ENCODE results near the gene HMMR.
"Not testable (repeated sequence)": the region's sequence is repeated elsewhere in the genome, so short reads cannot be mapped to it uniquely, and the experiment has no call there.

Gene HMMR

DNA sequence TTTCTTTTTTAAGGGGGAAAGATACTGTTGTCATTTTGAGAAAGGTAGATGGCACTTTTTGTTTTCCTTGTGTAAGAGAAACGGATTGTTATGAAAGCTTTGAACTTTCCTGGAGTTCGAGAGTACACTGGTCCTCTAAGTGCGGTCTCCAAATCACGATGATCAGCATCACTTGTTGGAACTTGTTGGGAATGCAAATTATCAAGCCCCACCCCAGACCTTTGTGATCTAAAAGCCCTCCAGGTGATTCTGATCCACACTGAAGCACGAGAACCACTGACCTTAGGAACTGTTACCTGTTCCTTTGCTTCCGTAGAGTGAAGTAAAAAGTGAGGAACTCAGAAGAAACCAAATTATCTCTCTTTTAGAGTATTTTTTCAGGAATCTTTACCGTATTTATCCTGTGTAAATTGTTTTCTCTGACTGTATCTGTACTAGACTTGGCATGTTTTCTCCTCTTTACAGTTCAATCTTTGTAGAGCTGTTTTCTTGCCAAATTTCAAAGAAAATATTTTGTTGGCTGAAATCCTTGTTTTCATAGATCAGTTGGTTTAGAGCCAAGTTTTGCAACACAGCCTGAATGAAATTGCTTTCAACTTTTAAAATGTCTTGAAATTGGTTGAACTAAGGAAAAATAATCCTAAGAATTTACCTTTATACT, 49.0 kb downstream of the HMMR start:
- DNase-seq, result peak; percentile 52

DNA sequence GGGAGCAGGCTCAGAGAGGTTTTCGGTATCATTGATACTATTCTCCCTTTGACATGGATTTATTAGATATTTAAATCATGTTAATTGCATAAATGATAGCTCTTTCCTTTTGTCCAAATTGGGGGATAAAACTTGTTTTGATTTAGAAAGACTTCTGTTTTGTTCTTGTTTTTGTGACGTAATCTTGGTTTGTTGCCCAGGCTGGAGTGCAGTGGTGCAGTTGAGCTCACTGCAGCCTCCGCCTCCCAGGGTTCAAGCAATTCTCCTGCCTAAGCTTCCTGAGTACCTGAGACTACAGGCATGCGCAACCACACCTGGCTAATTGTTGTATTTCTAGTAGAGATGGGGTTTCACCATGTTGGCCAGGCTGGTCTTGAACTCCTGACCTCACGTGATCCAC, 52.1 kb downstream of the HMMR start:
- DNase-seq, result no peak

DNA sequence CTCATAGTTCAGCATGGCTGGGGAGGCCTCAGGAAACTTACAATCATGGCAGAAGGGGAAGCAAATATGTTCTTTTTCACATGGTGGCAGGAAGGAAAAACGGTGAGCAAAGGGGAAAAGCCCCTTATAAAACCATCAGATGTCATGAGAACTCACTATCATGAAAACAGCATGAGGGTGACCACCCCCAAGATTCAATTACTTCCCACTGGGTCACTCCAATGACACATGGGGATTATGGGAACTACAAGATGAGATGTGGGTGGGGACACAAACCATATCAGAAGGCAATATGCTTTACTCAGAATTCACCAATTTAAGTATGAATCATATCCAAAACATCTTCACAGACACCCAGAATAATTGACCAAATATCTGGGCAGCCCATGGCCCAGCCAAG, 64.7 kb downstream of the HMMR start:
- no peak for DNase-seq

DNA sequence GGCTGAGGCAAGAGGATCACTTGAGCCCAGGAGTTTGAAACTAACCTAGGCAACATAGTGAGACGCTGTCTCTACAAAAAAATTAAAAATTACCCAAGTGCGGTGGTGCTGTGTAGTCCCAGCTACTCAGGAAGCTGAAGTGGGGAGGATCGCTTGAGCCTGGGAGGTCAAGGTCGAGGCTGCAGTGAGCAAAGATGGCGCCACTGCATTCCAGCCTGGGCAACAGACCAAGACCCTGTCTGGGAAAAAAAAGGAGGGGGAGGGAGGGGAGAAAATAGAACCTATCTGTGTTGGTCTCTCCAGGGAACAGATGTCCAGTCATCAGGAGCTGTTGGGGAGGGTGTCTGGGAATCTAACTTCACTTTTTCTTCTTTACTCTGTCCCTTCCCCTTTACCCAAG, 69.3 kb downstream of the HMMR start:
- DNase-seq, result no peak

DNA sequence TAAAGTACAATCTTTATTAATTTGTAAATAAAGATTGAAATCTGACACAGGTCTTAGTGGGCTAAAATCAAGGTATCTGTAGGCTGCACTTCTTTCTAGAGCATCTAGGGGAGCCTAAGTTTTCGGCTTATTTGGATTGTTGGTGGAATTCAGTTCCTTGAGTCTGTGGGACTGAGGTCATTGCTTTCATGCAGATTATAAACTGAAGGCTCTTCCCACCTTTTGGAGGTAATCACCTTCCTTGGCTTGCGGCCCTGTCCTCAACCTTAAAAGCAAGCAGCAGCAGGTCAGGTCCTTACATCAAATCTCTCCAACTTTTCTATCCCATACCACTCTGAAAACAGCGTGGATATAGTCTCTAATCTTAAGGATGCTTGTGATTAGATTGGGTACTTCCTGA, 70.8 kb downstream of the HMMR start:
- DNase-seq, result no peak

DNA sequence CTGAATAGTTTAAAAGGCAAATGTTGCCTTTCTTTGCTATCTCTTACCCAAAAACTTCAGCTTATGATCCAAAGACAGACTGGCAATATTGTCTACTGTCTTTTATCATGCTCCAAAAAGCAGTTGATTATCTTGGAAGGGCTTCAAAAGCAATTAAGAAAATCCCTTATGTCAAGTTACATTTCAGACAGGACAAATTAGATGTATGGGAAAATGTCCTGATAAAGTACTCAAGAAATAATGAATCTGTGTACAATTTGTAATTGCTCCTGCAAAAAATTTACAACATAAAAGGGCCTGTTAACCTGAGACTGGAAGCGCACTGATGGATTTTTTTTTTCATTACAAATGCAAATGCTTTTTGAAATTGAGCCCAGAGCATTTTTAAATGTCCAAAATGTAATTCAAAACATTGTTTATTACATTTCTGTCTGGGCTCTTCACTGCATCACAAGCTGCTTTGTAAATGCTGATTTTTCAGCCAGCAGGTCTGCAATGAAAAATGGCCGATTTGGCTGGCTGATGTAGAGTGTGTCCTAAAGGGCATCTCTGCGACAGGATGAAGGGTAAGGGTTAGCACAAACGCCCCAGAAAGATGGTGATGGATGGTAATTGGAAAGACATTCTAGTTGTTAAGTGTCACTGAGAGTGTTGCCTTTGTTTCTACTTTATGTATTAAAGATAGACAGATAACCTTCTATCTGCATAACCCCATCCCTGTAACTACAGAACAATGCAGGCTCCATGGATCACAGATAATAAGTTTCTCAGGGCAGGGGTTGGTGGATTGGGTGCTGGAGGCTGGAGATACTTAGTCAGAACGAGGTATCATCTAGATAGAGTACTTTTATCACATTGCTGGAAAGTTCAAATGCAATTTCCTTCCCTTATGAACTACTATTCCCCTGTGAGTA, 72.0 kb downstream of the HMMR start:
- no peak for DNase-seq

DNA sequence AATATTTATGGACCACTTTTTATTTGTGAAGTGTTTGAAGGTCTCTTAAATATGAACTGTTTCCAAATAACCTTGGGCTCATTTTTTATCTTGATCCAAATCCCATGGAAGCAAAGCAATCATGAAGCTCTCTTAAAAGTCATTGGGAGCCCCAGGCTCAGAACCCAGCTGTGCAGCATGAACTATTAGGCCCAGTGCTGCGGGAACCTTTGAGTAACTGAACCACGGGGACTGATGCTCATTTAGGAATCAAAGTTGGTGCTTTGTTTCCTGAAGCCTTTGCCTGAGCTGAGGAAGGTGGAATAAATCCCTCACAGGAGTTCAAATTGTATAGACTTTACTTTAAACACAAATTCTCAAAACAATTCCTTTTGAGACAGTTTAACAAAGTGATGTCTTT, 72.8 kb downstream of the HMMR start:
- DNase-seq, result no peak

DNA sequence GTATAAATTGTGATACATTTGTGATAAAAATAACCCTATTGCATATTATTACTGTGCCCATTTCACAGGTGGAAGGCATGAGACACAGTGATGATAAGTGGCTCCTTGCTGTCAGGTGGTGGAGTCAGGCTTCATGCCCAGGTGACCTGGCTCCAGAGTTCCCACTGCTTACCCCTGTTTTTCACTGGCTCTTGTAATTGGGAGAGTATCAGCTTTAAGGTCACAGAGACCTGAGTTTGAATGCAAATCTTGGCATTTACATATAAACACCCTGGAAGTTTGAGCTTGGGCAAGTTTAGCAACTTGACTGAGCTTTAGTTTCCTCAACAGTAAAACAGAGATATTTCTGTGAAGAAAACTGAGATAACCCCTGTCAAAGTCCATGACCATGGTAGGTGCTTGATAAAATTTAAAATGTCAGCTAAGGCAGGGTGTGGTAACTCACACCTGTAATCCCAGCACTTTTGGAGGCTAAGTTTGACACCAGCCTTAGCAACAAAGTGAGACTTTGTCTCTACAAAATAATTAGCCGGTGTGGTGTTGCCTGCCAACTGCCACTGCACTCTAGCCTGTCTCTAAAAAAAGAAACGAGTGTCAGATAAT, 74.2 kb downstream of the HMMR start:
- no peak for DNase-seq

DNA sequence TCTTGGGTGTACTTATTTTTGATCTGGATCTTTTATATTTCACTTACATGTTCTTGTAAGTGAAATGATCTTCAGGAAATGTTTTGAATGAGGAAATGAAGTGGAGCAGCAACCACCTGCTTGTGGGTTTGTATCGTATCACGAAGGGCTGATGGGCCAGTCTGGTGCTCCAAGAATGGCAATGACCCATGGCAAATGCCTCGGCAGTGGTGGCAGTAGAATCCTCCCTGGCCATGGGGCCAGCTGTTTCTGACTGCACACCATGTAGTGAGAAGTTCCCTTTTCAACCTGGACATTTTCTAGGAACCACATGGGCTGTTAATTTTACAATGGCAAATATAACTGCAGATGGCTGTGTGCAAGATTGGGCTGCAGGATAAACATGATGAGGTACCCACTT, 74.9 kb downstream of the HMMR start:
- no peak for DNase-seq

DNA sequence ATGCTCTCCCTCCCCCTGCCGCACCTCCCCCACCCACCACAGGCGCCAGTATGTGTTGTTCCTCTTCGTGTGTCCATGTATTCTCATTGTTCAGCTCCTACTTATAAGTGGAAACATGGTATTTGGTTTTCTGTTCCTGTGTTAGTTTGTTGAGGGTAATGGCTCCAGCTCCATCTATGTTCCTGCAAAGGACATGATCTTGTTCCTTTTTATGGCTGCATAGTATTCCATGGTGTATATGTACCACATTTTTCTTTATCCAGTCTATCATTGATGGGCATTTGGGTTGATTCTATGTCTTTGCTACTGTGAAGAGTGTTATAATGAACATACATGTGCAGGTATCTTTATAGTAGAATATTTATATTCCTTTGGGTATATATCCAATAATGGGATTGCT, 76.0 kb downstream of the HMMR start:
- not testable (repeated sequence) for DNase-seq

DNA sequence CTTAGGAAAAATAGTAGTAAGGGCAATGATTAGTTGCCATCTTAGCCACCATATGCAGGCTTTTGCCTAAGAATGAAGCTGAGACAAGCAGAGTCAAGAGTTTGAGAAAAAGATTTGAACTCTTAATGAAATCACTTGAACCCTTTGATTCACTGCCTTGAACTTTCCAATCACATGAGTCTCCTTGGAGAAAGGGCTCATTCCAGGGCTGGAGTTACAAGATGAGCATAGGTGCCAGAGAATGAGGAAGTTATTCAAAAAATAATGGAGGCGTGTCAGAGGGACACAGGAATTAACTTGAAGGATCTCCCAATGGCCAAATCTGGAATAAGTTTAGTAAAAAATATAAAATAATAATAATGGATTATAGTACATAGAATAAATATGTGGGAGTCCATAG, 80.3 kb downstream of the HMMR start:
- no peak for DNase-seq
